Measurements from ENCODE around the gene RBM28. TPM values are rescaled to one million over a fixed set of nuclear protein-coding genes. Genes with fewer than 3 reads are reported as not detected.

RBM28 gene
- total and polyA plus RNA-seq, 10 of the 15 experiments (the other 5 are each of a cell fraction or from before 2014, with no cell fraction given) = 14.3 to 50.4 (median 32.8) TPM

- Histone ChIP-seq H3K4me2 (ENCODE audit: control insufficient read depth, insufficient read depth) (no peak overlapping the region), H3K27ac (ENCODE audit: control insufficient read depth, insufficient read depth) (no peak overlapping the region), H4K20me1 (ENCODE audit: control insufficient read depth, insufficient read depth) (no peaks in the 10 kb centered on the region), H3K79me2 (ENCODE audit: control insufficient read depth, insufficient read depth, low read length) (no peaks in the 10 kb centered on the region), H3K27me3 (replicated peaks in 1 of 2; ENCODE audit: control insufficient read depth in 2 of 2, insufficient read depth in 2 of 2, low read length in 1 of 2) (peaks cover 0 to 2% of the 10 kb centered on the region in 2 experiments; a peak in 3 of 4 replicates), H3K36me3 (ENCODE audit: control insufficient read depth in 2 of 2, insufficient read depth in 2 of 2, low read length in 1 of 2) (no peaks in the 10 kb centered on the region), H3K9ac (ENCODE audit: control insufficient read depth, insufficient read depth, low read length) (no peak overlapping the region), H3K4me3 (no peak overlapping the region), H3K4me1 (ENCODE audit: control insufficient read depth, insufficient read depth, low read length) (no peaks in the 10 kb centered on the region), H2AFZ (ENCODE audit: control insufficient read depth, low read depth, low read length) (no peak overlapping the region), H3K9me3 (replicated peaks; ENCODE audit: control insufficient read depth, insufficient read depth, low read length) (no peaks in the 10 kb centered on the region)
- POLR2A ChIA-PET = no interaction called here
- DNase-seq (ENCODE audit: low read depth, low spot score) (no peak), FAIRE-seq (no peak), ATAC-seq (no peak)
- 47% methylated on average over 37 of the region's 37 CpGs for WGBS (ENCODE audit: insufficient coverage, insufficient replicate concordance, low lambda C conversion rate, missing lambda C conversion rate)
- BruUV-seq (replicated peaks) = no TSS peak
- in situ Hi-C loops (cut with MboI) (no loop called here), intact Hi-C loops (cut with micrococcal nuclease; ENCODE audit: unreplicated experiment) (no loop called here)
- SMC1A ChIA-PET (ENCODE audit: uncharacterized antibody, unreplicated experiment) = no interaction called here
- no peak for TF ChIP-seq ZBTB11 (CRISPR knock-in tag; IDR thresholded peaks at IDR 0.05)
- TF ChIP-seq, protein P1, sequence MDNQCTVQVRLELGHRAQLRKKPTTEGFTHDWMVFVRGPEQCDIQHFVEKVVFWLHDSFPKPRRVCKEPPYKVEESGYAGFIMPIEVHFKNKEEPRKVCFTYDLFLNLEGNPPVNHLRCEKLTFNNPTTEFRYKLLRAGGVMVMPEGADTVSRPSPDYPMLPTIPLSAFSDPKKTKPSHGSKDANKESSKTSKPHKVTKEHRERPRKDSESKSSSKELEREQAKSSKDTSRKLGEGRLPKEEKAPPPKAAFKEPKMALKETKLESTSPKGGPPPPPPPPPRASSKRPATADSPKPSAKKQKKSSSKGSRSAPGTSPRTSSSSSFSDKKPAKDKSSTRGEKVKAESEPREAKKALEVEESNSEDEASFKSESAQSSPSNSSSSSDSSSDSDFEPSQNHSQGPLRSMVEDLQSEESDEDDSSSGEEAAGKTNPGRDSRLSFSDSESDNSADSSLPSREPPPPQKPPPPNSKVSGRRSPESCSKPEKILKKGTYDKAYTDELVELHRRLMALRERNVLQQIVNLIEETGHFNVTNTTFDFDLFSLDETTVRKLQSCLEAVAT (IDR thresholded peaks at IDR 0.05) = no peak
- no peak for TF ChIP-seq BCL3 (IDR thresholded peaks at IDR 0.05; ENCODE audit: borderline replicate concordance, insufficient read depth, low read depth, low read length, poor library complexity, severe bottlenecking)
- no peak for TF ChIP-seq SIX5 (IDR thresholded peaks at IDR 0.05; ENCODE audit: low read depth, low read length, severe bottlenecking)
- TF ChIP-seq SUZ12 (IDR thresholded peaks at IDR 0.05; ENCODE audit: unreplicated experiment) = no peak
- TF ChIP-seq SMAD5 (IDR thresholded peaks at IDR 0.05; ENCODE audit: low read depth) = no peak
- TF ChIP-seq WRNIP1 (IDR thresholded peaks at IDR 0.05; ENCODE audit: borderline replicate concordance, low read depth, low read length) = no peak
- TF ChIP-seq POLR2AphosphoS5 (IDR thresholded peaks at IDR 0.05; ENCODE audit: low read length) = no peak
- TF ChIP-seq BACH1 (IDR thresholded peaks at IDR 0.05; ENCODE audit: borderline replicate concordance) = no peak
- TF ChIP-seq RCOR1 (conservative IDR thresholded peaks at IDR 0.05; ENCODE audit: low read depth, low read length) = no peak
- TF ChIP-seq, protein P2, sequence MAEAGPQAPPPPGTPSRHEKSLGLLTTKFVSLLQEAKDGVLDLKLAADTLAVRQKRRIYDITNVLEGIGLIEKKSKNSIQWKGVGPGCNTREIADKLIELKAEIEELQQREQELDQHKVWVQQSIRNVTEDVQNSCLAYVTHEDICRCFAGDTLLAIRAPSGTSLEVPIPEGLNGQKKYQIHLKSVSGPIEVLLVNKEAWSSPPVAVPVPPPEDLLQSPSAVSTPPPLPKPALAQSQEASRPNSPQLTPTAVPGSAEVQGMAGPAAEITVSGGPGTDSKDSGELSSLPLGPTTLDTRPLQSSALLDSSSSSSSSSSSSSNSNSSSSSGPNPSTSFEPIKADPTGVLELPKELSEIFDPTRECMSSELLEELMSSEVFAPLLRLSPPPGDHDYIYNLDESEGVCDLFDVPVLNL (IDR thresholded peaks at IDR 0.05; ENCODE audit: low read depth, low read length) = no peak
- no peak for TF ChIP-seq CBX3 (IDR thresholded peaks at IDR 0.05; ENCODE audit: borderline replicate concordance, low read depth)
- no peak for TF ChIP-seq SRF (IDR thresholded peaks at IDR 0.05; ENCODE audit: low read depth in 2 of 2, low read length in 2 of 2)
- no peak for TF ChIP-seq KLF5 (IDR thresholded peaks at IDR 0.05; ENCODE audit: partially characterized antibody)
- TF ChIP-seq PML (IDR thresholded peaks at IDR 0.05; ENCODE audit: low read length) = no peak
- no peak for TF ChIP-seq SPI1 (IDR thresholded peaks at IDR 0.05; ENCODE audit: borderline replicate concordance, insufficient read depth, low read depth, low read length)
- RAD21 ChIA-PET (ENCODE audit: unreplicated experiment) = no interaction called here
- CTCF ChIA-PET = no interaction called here
These were observed 72.2 kb downstream of the RBM28 start for GRCh38 chr7:128271471-128271941.
